WERI-Rb-1 (cell line): ENCODE results near the gene PPFIA3.
"Not testable (repeated sequence)": the region's sequence is repeated elsewhere in the genome, so short reads cannot be mapped to it uniquely, and the experiment has no call there.

Experiments used
- DNase-seq: peaks from one replicate; pipeline ENCODE4 v3.0.0-alpha.2; 2020
- H3K27ac ChIP-seq: fragments of 250-450 bp; sonication (Bioruptor Pico); 2 replicates; pipeline ENCODE4 v1.5.1; 2020; ENCODE audit warnings: mild to moderate bottlenecking, moderate library complexity
- H3K27me3 ChIP-seq: fragments of 250-450 bp; sonication (Bioruptor Pico); 2 replicates; pipeline ENCODE4 v1.5.1; 2021; ENCODE audit warnings: mild to moderate bottlenecking, low read depth, moderate library complexity; ENCODE audit not compliant: insufficient read depth, severe bottlenecking
- H3K36me3 ChIP-seq: fragments of 250-450 bp; sonication (Bioruptor Pico); 2 replicates; pipeline ENCODE4 v1.5.1; 2020; ENCODE audit warnings: mild to moderate bottlenecking, moderate library complexity
- H3K4me3 ChIP-seq: 2 replicates; pipeline ENCODE4 v1.5.1; 2011; ENCODE audit warnings: low read depth, mild to moderate bottlenecking, control low read depth, low read length
- H3K9me3 ChIP-seq: fragments of 250-450 bp; sonication (Bioruptor Pico); 2 replicates; pipeline ENCODE4 v1.5.1; 2021; ENCODE audit warnings: mild to moderate bottlenecking, moderate library complexity; ENCODE audit not compliant: severe bottlenecking
- CTCF ChIP-seq: IDR thresholded peaks from 2 replicates; pipeline ENCODE4 v1.5.1; 2011; ENCODE audit warnings: low read depth, mild to moderate bottlenecking, control low read depth, inconsistent platforms, low read length

PPFIA3 gene

DNA sequence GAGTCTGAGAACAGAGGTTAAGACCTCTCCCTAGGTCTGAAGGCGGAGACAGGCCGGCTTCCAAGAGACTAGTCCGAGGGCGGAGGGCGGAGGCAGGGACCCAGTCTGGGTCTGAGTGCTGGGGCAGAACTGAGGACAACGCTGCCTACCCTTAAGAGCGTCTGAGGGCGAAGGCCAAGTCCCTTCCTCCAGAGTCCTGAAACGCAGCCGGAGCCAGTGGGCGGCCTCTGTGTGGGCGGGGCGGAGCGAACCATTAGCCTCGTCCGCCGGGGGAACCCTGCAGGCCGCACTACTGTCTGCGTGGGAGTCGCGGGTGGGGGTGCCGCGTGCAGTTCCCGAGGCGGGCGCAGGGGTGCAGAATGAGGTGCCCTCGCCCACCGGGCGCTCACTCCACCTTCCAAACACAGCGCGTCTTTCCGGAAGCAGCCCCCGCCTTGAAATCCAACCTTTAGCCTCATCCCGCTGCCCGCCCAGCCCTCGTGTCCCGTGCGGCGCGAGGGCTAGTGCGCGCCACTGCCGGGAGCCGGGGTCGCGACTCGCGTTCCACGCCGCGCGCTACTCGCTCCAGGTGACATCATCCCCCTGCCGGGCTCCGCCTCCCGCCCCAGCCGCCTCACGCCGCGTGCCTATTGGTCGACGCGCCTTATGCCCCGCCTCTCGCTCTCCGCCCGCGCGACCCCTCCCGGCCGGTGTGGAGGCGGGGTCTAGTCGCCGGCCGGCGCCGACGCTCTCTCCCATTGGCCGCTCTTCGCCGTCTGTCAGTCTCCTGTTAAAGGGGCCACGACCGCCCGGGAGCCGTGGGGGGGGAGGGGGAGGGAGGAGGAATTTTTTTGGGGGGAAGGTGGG, 556 bp upstream of the PPFIA3 start, which contains the start of gene C19orf73:
C19orf73 (minus strand) TSS at position 579 of the 846 bp plus-strand sequence; CDS start at position 458, 121 bp downstream.
- Histone ChIP-seq H3K27me3 (no peaks in the 10 kb centered on the region), H3K9me3 (no peaks in the 10 kb centered on the region), H3K4me3 (peak within 1 kb of the TSS; percentile 70), H3K27ac (peak within 1 kb of the TSS; percentile 100), H3K36me3 (peaks cover 7% of the 10 kb centered on the region)
- peak; percentile 95 for DNase-seq
- no peak for TF ChIP-seq CTCF

- no peak overlapping the region for H3K27ac ChIP-seq
- no peak for TF ChIP-seq CTCF
- DNase-seq = no peak
- peaks cover 7% of the 10 kb centered on the region for H3K36me3 ChIP-seq
- no peaks in the 10 kb centered on the region for H3K27me3 ChIP-seq
- peak overlapping the region; percentile 70 for H3K4me3 ChIP-seq
- H3K9me3 ChIP-seq = no peaks in the 10 kb centered on the region
Observed at GRCh38 chr19:49120325-49120683, 960 bp downstream of the PPFIA3 start.

DNA sequence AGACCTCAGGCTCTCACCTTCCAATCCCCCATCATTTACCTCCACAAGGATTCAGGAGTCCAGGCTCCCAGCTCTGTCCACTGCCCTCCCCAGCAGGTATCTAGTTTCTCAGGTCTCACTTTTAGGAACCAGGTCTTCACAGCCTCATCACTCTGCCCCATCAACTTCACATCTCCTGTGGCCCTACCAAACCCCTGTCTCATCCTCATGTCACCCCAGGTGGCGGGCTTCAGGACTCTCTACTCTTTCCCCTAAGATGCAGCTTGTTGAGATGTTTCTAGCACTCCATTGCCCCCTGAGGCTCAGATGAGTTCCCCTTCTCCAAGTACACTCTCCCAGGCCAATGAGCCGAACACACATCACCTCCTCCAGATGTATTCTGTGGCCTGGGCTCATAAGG, 1.5 kb downstream of the PPFIA3 start:
- TF ChIP-seq CTCF = no peak
- Histone ChIP-seq H3K27ac (no peak overlapping the region), H3K27me3 (no peaks in the 10 kb centered on the region), H3K36me3 (peaks cover 7% of the 10 kb centered on the region), H3K4me3 (no peak overlapping the region), H3K9me3 (no peaks in the 10 kb centered on the region)
- DNase-seq = no peak

DNA sequence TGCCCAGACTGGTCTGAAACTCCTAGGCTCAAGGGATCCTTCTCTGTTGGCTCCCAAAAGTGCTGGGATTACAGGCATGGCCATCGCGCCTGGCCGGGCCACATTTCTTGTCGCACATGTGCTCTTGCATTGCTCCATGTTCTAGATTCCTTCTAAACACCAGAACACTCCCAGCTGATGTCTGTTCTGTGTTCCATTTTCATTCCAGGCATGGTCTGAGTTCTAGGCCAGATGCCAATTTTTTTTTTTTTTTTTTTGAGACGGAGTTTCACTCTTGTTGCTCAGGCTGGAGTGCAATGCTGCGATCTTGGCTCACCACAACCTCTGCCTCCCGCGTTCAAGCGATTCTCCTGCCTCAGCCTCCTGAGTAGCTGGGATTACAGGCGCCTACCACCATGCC, 2.5 kb downstream of the PPFIA3 start:
- H3K9me3 ChIP-seq, H3K4me3 ChIP-seq, DNase-seq, H3K36me3 ChIP-seq, H3K27me3 ChIP-seq, H3K27ac ChIP-seq: not testable (repeated sequence)

GRCh38 chr19:49123285-49123684, 3.9 kb downstream of the PPFIA3 start:
- H3K27me3 ChIP-seq, H3K27ac ChIP-seq, H3K9me3 ChIP-seq, H3K36me3 ChIP-seq, DNase-seq, H3K4me3 ChIP-seq: not testable (repeated sequence)

DNA sequence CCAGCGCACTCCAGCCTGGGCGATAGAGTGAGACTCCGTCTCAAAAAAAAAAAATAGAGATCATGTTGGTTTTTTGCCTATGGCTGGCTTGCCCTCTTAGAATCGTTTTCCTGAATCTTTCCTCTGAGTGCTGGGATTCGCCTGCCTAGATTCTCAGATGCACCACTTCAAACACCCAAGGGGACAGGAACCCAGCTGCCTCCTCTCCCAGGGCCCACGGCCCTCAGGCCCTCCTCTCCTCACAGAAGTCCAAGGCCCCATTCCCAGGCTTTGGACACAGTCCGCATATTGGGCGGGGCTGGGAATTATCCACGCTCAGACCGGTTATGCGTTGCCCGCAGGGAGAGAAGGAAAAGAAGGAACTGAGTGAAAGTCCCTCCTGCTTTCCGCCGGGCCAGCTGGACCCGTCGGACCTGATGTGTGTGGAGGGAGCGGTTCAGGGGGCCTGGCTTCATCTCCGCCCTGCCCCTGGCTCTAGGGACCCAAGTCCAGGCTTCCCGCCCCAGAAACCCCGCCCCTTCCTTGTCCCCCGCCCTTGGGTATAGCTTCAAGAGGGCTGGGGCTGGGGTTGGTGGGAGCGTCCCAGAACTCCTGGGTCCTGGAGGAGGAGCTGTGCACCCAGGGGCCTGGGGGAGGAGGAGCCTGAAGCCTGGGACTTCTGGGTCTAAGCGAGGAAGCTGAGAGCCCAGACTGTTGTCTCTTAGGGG, 5.8 kb downstream of the PPFIA3 start:
- Histone ChIP-seq H3K27me3 (no peaks in the 10 kb centered on the region), H3K9me3 (no peaks in the 10 kb centered on the region), H3K4me3 (peak overlapping the region; percentile 17; the same call in 1 of the 2 replicates), H3K27ac (peak overlapping the region; percentile 47), H3K36me3 (peaks cover 7% of the 10 kb centered on the region)
- no peak for TF ChIP-seq CTCF
- DNase-seq = peak; percentile 70
